H4 (cell line): Measurements from ENCODE around the gene ARAP3. TPM values are rescaled to one million over a fixed set of nuclear protein-coding genes. Genes with fewer than 3 reads are reported as not detected.

ENCODE experiments used
- DNase-seq: peaks from one replicate; pipeline ENCODE4 v3.0.0-alpha.2; 2015; ENCODE audit warnings: low spot score
- total RNA-seq: library from RNA; depleted of rRNA; stranded (reverse); fragments of >200 nt; shearing (Covaris generic); gene quantifications from 2 replicates; pipeline ENCODE4 v1.2.3, GENCODE V29; 2014

The ARAP3 gene
- total RNA-seq, 1 experiment from 2014 or later = 4.4 TPM

- DNase-seq = no peak
Observed at GRCh38 chr5:141669520-141669919, 12.5 kb downstream of the ARAP3 start.

GRCh38 chr5:141668601-141669265 lies 13.3 kb downstream of the ARAP3 start:
- DNase-seq = no peak

- DNase-seq = no peak
Observed at GRCh38 chr5:141665995-141666940, 15.8 kb downstream of the ARAP3 start.

GRCh38 chr5:141664733-141665461 lies 17.1 kb downstream of the ARAP3 start:
- DNase-seq = peak; percentile 47

GRCh38 chr5:141663506-141663905 lies 18.5 kb downstream of the ARAP3 start:
- DNase-seq = no peak

GRCh38 chr5:141662028-141662427 lies 20.0 kb downstream of the ARAP3 start:
- no peak for DNase-seq

- peak; percentile 55 for DNase-seq
Observed at GRCh38 chr5:141657937-141658545, 24.0 kb downstream of the ARAP3 start.

- no peak for DNase-seq
Observed at GRCh38 chr5:141657404-141657803, 24.6 kb downstream of the ARAP3 start.

GRCh38 chr5:141656396-141656795 lies 25.6 kb downstream of the ARAP3 start:
- DNase-seq = no peak

GRCh38 chr5:141655020-141655419 lies 27.0 kb downstream of the ARAP3 start:
- no peak for DNase-seq

GRCh38 chr5:141654298-141654697 lies 27.7 kb downstream of the ARAP3 start:
- DNase-seq = no peak

GRCh38 chr5:141651728-141652105 lies 30.3 kb downstream of the ARAP3 start:
- no peak for DNase-seq

- DNase-seq = peak; percentile 56
Observed at GRCh38 chr5:141650851-141651727, 30.9 kb downstream of the ARAP3 start, which contains the start of gene FCHSD1. TSS of gene FCHSD1 (minus strand) at chr5:141651418. CDS start at chr5:141651368, 50 bp downstream.

- no peak for DNase-seq
Observed at GRCh38 chr5:141649972-141650371, 32.1 kb downstream of the ARAP3 start.

GRCh38 chr5:141649056-141649688 lies 32.9 kb downstream of the ARAP3 start:
- no peak for DNase-seq

- DNase-seq = no peak
Observed at GRCh38 chr5:141647851-141648250, 34.2 kb downstream of the ARAP3 start.

GRCh38 chr5:141647242-141647641 lies 34.8 kb downstream of the ARAP3 start:
- DNase-seq = no peak

- no peak for DNase-seq
Observed at GRCh38 chr5:141646026-141646425, 36.0 kb downstream of the ARAP3 start.

- peak; percentile 71 for DNase-seq
Observed at GRCh38 chr5:141641634-141642267, 40.3 kb downstream of the ARAP3 start.

- DNase-seq = no peak
Observed at GRCh38 chr5:141640698-141641097, 41.3 kb downstream of the ARAP3 start.
